Activated gamma-delta T cell treated with anti-CD3 and anti-CD28 coated beads, Interleukin-2, amount 50 U/mL, for 16 hours (primary cell): ENCODE measurements around the gene PAX8.

Experiments used
- DNase-seq: peaks from one replicate; pipeline ENCODE4 v3.0.0-alpha.2; 2020; ENCODE audit warnings: low read depth

The PAX8 gene

GRCh38 chr2:113264713-113265403, 13.9 kb downstream of the PAX8 start:
- DNase-seq: no peak

GRCh38 chr2:113263546-113263945, 15.2 kb downstream of the PAX8 start:
- DNase-seq: no peak

DNA sequence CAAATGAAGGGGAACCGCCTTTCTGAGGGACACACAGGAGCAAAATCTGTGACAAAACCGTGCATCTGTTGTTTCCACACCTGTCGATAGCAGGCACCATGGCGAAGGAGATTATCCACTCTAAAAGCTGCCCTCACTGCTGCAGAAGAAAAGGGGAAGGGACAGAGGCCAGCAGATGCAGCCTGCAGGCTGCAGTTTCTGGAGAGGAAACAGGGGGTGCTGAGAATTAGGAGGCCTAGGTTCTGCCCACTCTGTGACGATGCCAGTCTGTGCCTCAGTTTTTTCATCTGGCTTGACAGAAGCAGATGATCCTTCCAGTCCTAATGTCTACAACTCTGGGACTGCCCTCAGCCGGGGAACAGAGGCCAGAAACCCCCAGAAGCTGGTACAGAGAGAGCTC, 17.7 kb downstream of the PAX8 start:
- DNase-seq: no peak

DNA sequence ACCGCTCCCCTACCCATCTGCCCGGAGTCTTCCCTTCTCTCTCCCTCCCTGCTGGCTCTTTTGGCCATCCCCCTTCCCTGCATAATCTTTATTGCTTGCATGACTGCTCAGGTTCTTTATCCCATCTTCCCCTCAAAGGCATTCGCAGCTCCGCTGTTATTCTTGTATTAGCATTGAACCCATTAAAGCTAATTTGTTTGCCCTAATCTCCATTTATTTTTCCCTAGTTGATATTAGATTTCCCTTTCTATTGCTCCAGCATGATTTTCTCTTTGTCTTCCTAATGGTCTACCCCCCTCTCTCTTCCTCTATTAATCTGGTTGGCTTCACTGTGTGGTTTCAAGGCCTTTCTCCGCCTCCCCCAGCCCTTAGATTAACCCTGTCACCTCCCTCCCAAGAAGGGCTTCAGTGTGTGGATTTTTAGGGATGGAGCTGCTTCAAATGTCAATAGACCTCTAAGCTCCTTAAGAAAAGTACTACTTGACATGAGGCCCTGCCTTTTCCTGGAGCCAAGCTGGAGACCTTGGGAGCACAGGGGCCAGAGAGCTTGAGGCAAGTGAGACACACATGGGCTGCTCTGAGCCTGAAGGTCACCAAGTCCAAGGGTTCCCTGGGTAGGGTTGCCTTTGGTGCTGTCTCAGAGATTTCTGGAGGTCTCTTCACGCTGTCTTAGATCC, 20.1 kb downstream of the PAX8 start:
- no peak for DNase-seq

DNA sequence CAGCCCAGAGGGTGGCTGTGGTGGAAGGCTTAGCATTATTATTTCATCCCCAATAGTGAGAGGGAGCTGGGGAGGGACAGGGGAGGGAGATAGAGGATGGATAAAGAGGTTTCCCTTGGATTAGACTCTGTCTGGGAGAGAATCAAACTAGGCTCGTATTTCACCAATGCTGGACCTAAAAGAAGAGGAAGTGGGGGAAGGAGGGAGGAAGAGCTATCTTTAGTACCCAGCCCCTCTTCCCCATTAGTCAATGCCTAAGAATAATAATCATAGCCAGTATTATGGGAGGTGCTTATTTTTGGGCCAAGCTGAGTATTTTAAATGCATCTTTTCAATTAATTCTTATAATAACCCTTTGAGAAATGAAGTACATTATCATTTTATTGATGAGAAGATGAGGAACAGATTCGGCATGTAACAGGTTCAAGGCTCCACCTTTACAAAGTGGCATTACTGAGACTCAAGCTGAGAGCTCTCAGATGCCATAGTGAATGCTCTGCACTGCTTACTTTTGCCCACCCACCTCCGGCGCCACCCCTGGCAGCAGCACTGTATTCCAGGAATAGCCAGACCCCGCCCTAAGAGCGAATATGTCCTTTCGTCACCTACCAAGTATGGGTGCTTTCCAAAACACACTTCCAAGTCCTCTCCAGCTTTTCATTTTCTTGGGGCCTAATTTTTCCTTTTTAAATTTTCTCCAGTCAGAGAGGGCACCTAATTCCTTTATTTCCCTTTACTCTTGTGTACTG, 21.0 kb downstream of the PAX8 start:
- no peak for DNase-seq

DNA sequence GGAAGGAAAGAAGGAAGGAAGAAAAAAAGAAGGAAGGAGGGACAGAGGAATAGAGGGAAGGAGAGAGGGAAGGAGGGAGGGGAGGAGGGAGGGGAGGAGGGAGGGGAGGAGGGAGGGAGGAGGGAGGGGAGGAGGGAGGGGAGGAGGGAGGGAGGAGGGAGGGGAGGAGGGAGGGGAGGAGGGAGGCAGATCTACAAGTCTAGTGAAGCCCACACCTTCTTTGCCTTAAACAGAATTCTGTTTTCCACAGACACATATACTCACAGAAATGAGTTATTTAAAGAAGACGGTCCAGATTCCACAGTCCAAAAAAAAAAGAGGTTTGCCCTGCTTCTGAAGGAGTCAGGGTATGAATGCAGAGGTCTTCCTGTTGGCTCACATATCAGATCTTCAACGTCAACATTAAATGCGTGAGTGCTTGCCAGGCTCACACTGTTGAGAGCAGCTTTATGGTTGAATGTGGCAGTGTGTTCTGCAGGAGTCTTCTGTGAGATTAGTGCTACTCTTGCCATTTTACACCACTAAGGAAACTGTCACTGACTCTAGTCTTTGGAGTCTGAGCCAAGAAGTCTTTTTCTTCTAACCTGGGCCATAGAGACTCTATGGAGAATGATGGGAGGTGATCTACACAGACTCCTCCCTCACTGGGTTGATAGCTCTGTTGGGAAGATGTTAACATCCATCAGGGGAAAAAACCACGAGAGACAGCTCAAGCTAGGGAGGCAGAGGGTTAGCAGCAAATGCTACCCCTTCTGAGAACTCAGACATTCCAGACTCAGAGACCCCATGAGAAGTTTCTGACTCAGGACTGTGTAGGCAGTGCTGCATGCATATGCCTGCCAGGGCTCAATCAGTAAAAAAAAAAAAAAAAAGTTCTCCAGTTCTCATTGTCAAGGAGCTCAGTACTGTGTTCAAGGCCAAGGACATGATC, 23.3 kb downstream of the PAX8 start:
- no peak for DNase-seq

DNA sequence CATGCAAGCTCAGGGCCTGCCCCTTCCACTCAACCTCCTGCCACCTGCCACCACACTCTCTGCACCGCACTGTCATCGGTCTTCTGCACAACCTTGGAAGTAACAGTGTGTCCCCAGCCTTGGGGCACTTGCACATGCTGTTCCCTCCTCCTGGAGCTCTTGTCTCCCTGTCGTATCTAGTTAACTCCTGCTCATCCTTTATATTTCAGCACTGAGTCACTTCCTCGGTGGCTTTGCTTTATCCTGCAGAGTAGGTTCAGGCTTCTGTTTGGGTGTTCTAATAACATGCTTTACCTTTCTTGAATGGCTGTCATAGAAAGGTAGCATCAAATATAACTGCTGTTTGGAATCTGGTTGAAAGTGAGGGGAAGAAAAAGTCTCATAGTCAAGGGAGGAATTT, 25.3 kb downstream of the PAX8 start:
- DNase-seq: no peak

DNA sequence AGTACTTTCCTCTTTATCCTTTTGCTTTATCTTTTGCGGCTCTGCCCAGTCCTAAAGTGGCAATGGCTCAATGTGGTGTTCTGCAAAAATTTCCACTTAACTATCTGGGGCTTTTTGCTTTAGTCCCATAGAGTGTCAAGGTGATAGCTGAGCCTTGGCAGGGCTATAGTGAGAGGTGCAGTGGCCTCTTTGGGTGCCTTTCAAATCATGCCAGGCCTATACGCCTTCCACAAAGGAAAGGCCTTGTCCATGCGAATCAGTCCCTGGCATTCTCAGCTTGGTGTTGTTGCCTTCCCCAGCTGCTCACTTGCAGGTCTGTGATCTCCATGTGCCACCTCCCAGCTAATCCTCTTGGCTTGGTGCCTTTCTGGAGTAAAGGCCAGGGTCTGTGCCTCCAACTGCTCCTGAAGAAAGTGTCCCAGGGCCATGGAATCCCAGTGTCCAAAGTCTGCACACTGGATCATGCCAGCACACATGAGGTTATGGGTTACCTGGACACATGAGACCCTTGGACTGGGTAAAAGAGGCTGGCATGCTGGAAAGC, 26.6 kb downstream of the PAX8 start:
- no peak for DNase-seq

GRCh38 chr2:113251118-113251517, 27.6 kb downstream of the PAX8 start:
- DNase-seq: no peak

DNA sequence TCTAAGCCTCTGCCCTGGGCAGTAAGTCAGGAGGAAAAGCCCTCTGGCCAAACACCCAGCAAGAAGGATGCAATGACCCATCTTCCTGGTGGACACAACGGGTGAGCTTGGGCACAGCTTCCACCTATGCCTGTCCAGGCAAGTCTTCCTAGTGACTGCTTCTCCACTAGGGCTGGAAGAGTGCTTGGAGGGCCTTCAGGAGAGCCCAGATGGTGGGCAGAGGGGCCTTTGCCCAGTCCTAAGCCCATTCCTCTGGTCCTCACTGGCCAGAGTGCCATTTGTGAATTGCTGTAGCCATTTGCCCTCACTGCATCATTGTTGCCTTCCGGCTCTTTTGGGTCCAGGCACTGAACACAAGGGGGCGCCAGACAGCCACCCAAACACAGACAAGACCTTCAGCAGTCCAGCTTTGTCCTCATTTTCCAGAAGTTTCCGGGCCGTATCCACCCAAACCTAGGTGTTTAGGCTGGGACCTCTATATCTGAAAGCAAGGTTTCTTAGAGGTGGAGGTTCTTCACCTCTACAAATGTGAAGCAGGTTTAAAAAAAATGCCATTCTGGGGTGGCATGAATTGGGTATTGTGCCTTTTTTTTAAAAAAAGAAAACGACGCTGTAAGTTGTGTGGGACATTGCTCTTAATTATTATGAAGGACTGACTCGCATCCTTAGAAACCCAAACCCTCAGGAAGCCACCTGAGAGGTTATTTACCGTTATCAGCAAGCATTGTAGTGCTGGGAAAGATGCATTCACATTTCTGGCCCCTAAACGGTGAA, 29.5 kb downstream of the PAX8 start:
- peak; percentile 65 for DNase-seq

GRCh38 chr2:113246606-113247005, 32.1 kb downstream of the PAX8 start:
- DNase-seq: no peak

DNA sequence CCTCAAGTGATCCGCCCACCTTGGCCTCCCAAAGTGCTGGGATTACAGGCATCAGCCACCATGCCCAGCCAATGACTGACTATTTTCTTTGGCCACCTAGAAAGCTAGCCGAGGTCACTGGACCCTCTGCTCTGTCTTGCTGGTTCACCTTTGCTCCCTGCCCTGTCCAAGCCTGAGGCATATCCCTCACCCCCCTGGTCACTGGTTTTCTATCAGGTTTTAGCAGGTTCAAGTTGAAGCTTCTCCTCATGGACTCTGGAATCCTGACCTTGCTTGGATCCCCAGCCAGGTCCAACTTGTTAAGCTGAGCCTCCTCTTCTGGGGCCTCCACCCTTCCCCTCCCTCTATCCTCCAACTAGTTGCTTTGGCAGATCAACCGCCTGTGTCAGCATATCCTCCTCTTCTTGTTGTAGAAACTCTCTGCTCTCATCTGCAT, 33.4 kb downstream of the PAX8 start:
- DNase-seq: no peak

GRCh38 chr2:113242327-113242726, 36.4 kb downstream of the PAX8 start:
- no peak for DNase-seq

GRCh38 chr2:113240915-113241911, 37.5 kb downstream of the PAX8 start:
- peak; percentile 47 for DNase-seq

DNA sequence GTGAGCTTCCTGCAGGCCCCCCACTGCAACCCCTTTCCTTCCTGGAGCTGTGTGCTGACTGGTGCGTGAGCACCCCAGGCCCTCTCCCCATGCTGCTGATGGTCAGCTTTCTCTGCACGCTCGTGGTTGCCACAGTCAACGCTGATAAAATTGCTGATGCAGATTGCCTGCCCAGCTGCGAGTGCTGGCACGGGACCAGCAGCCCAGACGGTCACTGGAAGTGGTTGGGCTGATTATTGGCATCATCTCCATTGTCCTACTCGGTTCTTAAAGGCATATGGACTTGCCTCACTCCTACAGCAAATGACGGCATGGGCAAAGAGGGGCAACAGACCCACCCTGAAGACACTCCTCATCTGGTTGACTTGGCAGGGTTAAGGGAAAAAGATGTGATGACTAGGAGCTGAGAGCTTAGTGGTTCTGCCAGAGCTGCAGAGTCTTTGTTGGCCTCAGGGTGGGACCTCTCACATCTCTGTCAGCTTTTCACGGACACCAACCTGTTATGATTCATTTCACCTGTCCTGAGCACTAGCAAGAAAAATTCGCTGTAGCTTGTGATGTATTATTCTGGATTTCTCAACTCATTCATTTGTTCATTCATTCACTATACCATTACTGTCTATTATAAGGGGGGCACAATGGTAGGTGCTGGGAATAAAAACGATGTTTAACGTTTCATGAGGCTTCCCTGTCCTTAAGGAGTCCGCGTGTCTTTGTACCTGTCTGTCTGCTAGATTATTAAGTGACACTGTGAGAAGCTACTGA, 38.4 kb downstream of the PAX8 start:
- no peak for DNase-seq

- DNase-seq: no peak
These were observed 39.6 kb downstream of the PAX8 start for GRCh38 chr2:113238871-113239839.

- DNase-seq: no peak
These were observed 41.0 kb downstream of the PAX8 start for GRCh38 chr2:113237604-113238160.
